ENCODE results near the gene FGD1. TPM values are rescaled to one million over a fixed set of nuclear protein-coding genes. Genes with fewer than 3 reads are reported as not detected.
A peak's percentile ranks its signal among the peaks of the same experiment; 100 is the strongest.

The FGD1 gene
- total RNA-seq, 1 experiment from 2014 or later = 19.2 TPM

GRCh38 chrX:54444752-54445151 is 51.3 kb downstream of the FGD1 start:
- no peak overlapping the region for H3K18ac ChIP-seq (ENCODE audit: insufficient read length, low read depth, low read length)
- no peak overlapping the region for H3K56ac ChIP-seq (ENCODE audit: insufficient read length, low read depth, low read length)
- H3K4me1 ChIP-seq (ENCODE audit: insufficient read depth, low read length) = no peaks in the 10 kb centered on the region
- H2BK5ac ChIP-seq (ENCODE audit: insufficient read length, low read length) = no peak overlapping the region
- no peak overlapping the region for H3K23ac ChIP-seq (ENCODE audit: insufficient read length, low read depth, low read length)
- no peak overlapping the region for H3K9ac ChIP-seq (ENCODE audit: extremely low read depth, insufficient read length, low read length)
- H2BK120ac ChIP-seq (ENCODE audit: low read depth, low read length, poor library complexity, severe bottlenecking) = no peak overlapping the region
- H4K5ac ChIP-seq (ENCODE audit: insufficient read length, low read depth, low read length) = no peak overlapping the region
- no peak overlapping the region for H2AFZ ChIP-seq (ENCODE audit: low read length)
- peaks cover 12 to 16% of the 10 kb centered on the region in 2 experiments for H3K4me1 Mint-ChIP-seq
- no peaks in the 10 kb centered on the region for H4K20me1 ChIP-seq (ENCODE audit: control insufficient read depth, insufficient read depth, insufficient read length)
- peak overlapping the region in 1 of 3 experiments; percentile 55; a peak in 2 of 7 replicates for H3K27ac Mint-ChIP-seq
- no peak overlapping the region for H3K4ac ChIP-seq (ENCODE audit: low read depth, low read length)
- no peak overlapping the region for H3T11ph ChIP-seq (ENCODE audit: low read length)
- H2AK5ac ChIP-seq (ENCODE audit: insufficient read length, low read length) = no peak overlapping the region
- H3K9me3 Mint-ChIP-seq = peaks cover 68 to 82% of the 10 kb centered on the region in 2 experiments
- no peaks in the 10 kb centered on the region for H3K27me3 ChIP-seq (ENCODE audit: insufficient read depth, low read length)
- H3K79me1 ChIP-seq (ENCODE audit: insufficient read depth, low read depth, low read length, poor library complexity, severe bottlenecking) = no peaks in the 10 kb centered on the region
- no peak for TF ChIP-seq CTCF (conservative IDR thresholded peaks at IDR 0.05)
- H3K27ac ChIP-seq (ENCODE audit: insufficient read length, low read depth, low read length) = no peak overlapping the region
- no peak overlapping the region for H4K91ac ChIP-seq (ENCODE audit: insufficient read length, low read depth, low read length)
- no peak for DNase-seq
- peaks cover 9% of the 10 kb centered on the region; the same call in 1 of the 2 replicates for H3K79me2 ChIP-seq (ENCODE audit: insufficient read depth, low read length)
- no peak overlapping the region for H2BK12ac ChIP-seq (ENCODE audit: insufficient read length, low read depth, low read length)
- peaks cover 25% of the 10 kb centered on the region for H3K9me3 ChIP-seq (ENCODE audit: control insufficient read depth, low read depth, low read length)
- H2BK15ac ChIP-seq (ENCODE audit: low read depth, low read length) = no peak overlapping the region
- no peak overlapping the region for H4K8ac ChIP-seq (replicated peaks; ENCODE audit: insufficient read length, low read depth, low read length)
- H3K36me3 Mint-ChIP-seq (ENCODE audit: insufficient read depth in 1 of 3, low read depth in 3 of 3) = peaks cover 37 to 68% (median 53%) of the 10 kb centered on the region in 3 experiments
- peaks cover 3% of the 10 kb centered on the region for H3K23me2 ChIP-seq (ENCODE audit: insufficient read length, low read depth, low read length, poor library complexity, severe bottlenecking)
- H3K27me3 Mint-ChIP-seq (ENCODE audit: low read depth) = no peaks in the 10 kb centered on the region; the same call in 1 of the 2 replicates
- no CpG with 5 or more reads among the region's 6 CpGs for whole genome bisulfite sequencing (ENCODE audit: extremely low coverage, insufficient read length, low lambda C conversion rate)
- no peak overlapping the region for H3K4me3 Mint-ChIP-seq
- H3K14ac ChIP-seq (ENCODE audit: insufficient read depth, low read length) = no peak overlapping the region
- no peak overlapping the region for H2BK20ac ChIP-seq (ENCODE audit: low read depth, low read length, poor library complexity, severe bottlenecking)
- H3K4me2 ChIP-seq (ENCODE audit: insufficient read depth, insufficient read length, low read length) = no peak overlapping the region
